HepG2 (cell line): ENCODE measurements around the gene PPFIA4. TPM values are rescaled to one million over a fixed set of nuclear protein-coding genes. Genes with fewer than 3 reads are reported as not detected.

Experiments
- ATAC-seq: fragments of 200-7000 bp; cut with Tn5 transposase; 3 replicates; pipeline ENCODE4 v1.9.1; 2020; ENCODE audit warnings: mild to moderate bottlenecking, moderate library complexity
- BruUV-seq: library from RNA; stranded (reverse); fragments of 400-500 nt; replicated peaks from 2 replicates; lab custom pipeline; 2021; lab: Mats Ljungman, UMichigan
- CTCF ChIA-PET: fragments of 300-600 bp; formaldehyde crosslinking; extraction: SDS; loops from one replicate; lab custom pipeline; 2021; ENCODE audit warnings: low total read pairs, inconsistent platforms, low intra/inter-chr PET ratio; lab: Yijun Ruan, JAX
- POLR2A ChIA-PET: fragments of 350-600 bp; sonication (Branson Sonifier 250); formaldehyde crosslinking; loops from one replicate; lab custom pipeline; 2020; ENCODE audit warnings: antibody characterized with exemption, inconsistent platforms; lab: Yijun Ruan, JAX
- DNase-seq: peaks from one replicate; pipeline ENCODE4 v3.0.0-alpha.2; 2015; ENCODE audit warnings: low spot score
- FAIRE-seq: peaks from 3 replicates; lab custom pipeline; 2011; peaks lifted over from hg19 to GRCh38; lab: Jason Lieb, UNC
- H2AFZ ChIP-seq: one replicate; pipeline ENCODE4 v1.6.1; 2011; ENCODE audit warnings: low read length, inconsistent platforms
- H3K27ac ChIP-seq: fragments of 300-600 bp; 3 replicates; pipeline ENCODE4 v1.8.0; 2011; ENCODE audit warnings: mixed run types, mild to moderate bottlenecking, mixed read lengths, low read length, inconsistent platforms; ENCODE audit not compliant: insufficient read depth; ENCODE audit errors: extremely low read length
- H3K27me3 ChIP-seq, 2 experiments: fragments of 200-600 bp in 1 of 2; 2 replicates in 1 of 2; 3 replicates in 1 of 2; pipeline versions ENCODE4 v1.6.0 to v1.8.0; 2011; ENCODE audit warnings: low read length in 2 of 2, mild to moderate bottlenecking in 2 of 2, moderate library complexity in 2 of 2, inconsistent platforms in 1 of 2; ENCODE audit not compliant: insufficient read depth in 2 of 2, control insufficient read depth in 1 of 2
- H3K36me3 ChIP-seq, 2 experiments: fragments of 200-600 bp in 1 of 2; replicated peaks in 1 of 2; 2 replicates in 1 of 2; 3 replicates in 1 of 2; pipeline versions ENCODE4 v1.5.1 to v1.8.0; 2011; ENCODE audit warnings: low read length in 2 of 2, inconsistent platforms in 1 of 2; ENCODE audit not compliant: insufficient read depth in 2 of 2, control insufficient read depth in 1 of 2
- H3K4me1 ChIP-seq: 2 replicates; pipeline ENCODE4 v1.5.1; 2012; ENCODE audit warnings: low read length, inconsistent platforms; ENCODE audit not compliant: insufficient read depth
- H3K4me2 ChIP-seq: 2 replicates; pipeline ENCODE4 v1.6.0; 2011; ENCODE audit warnings: low read depth, low read length, inconsistent platforms
- H3K4me3 ChIP-seq, 3 experiments: fragments of 200-600 bp in 1 of 3; sonication (generic), shearing (Covaris generic) in 1 of 3; replicated peaks in 1 of 3; 2 replicates each; pipeline ENCODE4 v1.5.1; 2011 to 2016; ENCODE audit warnings: low read length in 3 of 3, inconsistent platforms in 2 of 3, low read depth in 2 of 3, mild to moderate bottlenecking in 2 of 3, control low read depth in 1 of 3, mixed read lengths in 1 of 3; ENCODE audit not compliant: insufficient read depth in 1 of 3
- H3K79me2 ChIP-seq: one replicate; pipeline ENCODE4 v1.6.1; 2011; ENCODE audit warnings: low read length, inconsistent platforms; ENCODE audit not compliant: insufficient read depth
- H3K9ac ChIP-seq: 2 replicates; pipeline ENCODE4 v1.6.0; 2011; ENCODE audit warnings: mild to moderate bottlenecking, low read depth, low read length, inconsistent platforms; ENCODE audit not compliant: insufficient read depth
- H3K9me3 ChIP-seq: 2 replicates; pipeline ENCODE4 v1.5.1; 2012; ENCODE audit warnings: mild to moderate bottlenecking, low read length
- H4K20me1 ChIP-seq: 2 replicates; pipeline ENCODE4 v1.6.0; 2011; ENCODE audit warnings: inconsistent platforms, mild to moderate bottlenecking, low read length, moderate library complexity; ENCODE audit not compliant: insufficient read depth
- JUND ChIP-seq: sonication (generic); formaldehyde crosslinking; IDR thresholded peaks from 2 replicates; pipeline ENCODE4 v1.8.0; 2022; ENCODE audit warnings: mild to moderate bottlenecking, missing genetic modification reagents
- LRRFIP1 ChIP-seq: sonication (generic); formaldehyde crosslinking; conservative IDR thresholded peaks from 2 replicates; pipeline ENCODE4 v1.4.0; 2020; ENCODE audit warnings: missing genetic modification reagents
- MEIS2 ChIP-seq: sonication (generic); formaldehyde crosslinking; IDR thresholded peaks from 2 replicates; pipeline ENCODE4 v1.9.0; 2021; ENCODE audit warnings: mild to moderate bottlenecking, missing genetic modification reagents
- NFIC ChIP-seq: IDR thresholded peaks from 2 replicates; pipeline ENCODE4 v1.6.1; 2012; ENCODE audit warnings: mild to moderate bottlenecking, low read length, inconsistent platforms
- RXRA ChIP-seq: sonication (generic); formaldehyde crosslinking; IDR thresholded peaks from 2 replicates; pipeline ENCODE4 v1.5.1; 2020; ENCODE audit warnings: missing genetic modification reagents
- TCF12 ChIP-seq, 2 experiments: fragments of 450-650 bp in 1 of 2; sonication (generic) in 1 of 2; formaldehyde crosslinking in 1 of 2; IDR thresholded peaks; 2 replicates each; pipeline versions ENCODE4 v1.6.1 to v1.8.0; 2017 to 2022; ENCODE audit warnings: antibody characterized with exemption in 1 of 2, mild to moderate bottlenecking in 1 of 2, missing genetic modification reagents in 1 of 2, moderate library complexity in 1 of 2
- TOE1 ChIP-seq: sonication (generic); formaldehyde crosslinking; IDR thresholded peaks from 2 replicates; pipeline ENCODE4 v1.4.0; 2020; ENCODE audit warnings: mild to moderate bottlenecking, missing genetic modification reagents
- ZBTB20 ChIP-seq: sonication (generic); formaldehyde crosslinking; IDR thresholded peaks from 2 replicates; pipeline ENCODE4 v1.8.1; 2023; ENCODE audit warnings: missing genetic modification reagents, low read depth, mild to moderate bottlenecking, borderline replicate concordance
- ZNF260 ChIP-seq: sonication (generic); formaldehyde crosslinking; IDR thresholded peaks from 2 replicates; pipeline ENCODE4 v1.4.0; 2020; ENCODE audit warnings: missing genetic modification reagents, low read depth, mild to moderate bottlenecking, borderline replicate concordance
- ZSCAN22 ChIP-seq: sonication (generic); formaldehyde crosslinking; IDR thresholded peaks from 2 replicates; pipeline ENCODE4 v1.4.0; 2020; ENCODE audit warnings: mild to moderate bottlenecking, missing genetic modification reagents
- WGBS: methylation state at CpG from one replicate; pipeline ENCODE4 v1.1.6; 2017; ENCODE audit warnings: low lambda C conversion rate; 5-methylcytosine and 5-hydroxymethylcytosine counted together
- in situ Hi-C: cut with HindIII; loops from 2 replicates; pipeline ENCODE4 v1.10.0; 2017; ENCODE audit warnings: low pct_unique_long_range_greater_than_20kb; ENCODE audit not compliant: extremely low pct_ligation_motif_present
- intact Hi-C: fragments of 100-400 bp; cut with micrococcal nuclease; formaldehyde crosslinking; loops from one replicate; pipeline ENCODE4 v1.10.0; 2022; ENCODE audit not compliant: unreplicated experiment
- polyA plus RNA-seq, 8 experiments: library from polyadenylated mRNA; depleted of rRNA in 3 of 8; stranded (reverse) in 7 of 8; unstranded in 1 of 8; fragments of >200 nt; fragmentation: Illumina TruSeq in 4 of 8; extraction: Trizol in 4 of 8; gene quantifications; 2 replicates each; pipeline versions ENCODE4 v1.2.1 to v1.2.3, GENCODE V29; 2011 to 2016; ENCODE audit warnings: low read depth in 4 of 8, missing spikeins in 1 of 8, mixed read lengths in 1 of 8; ENCODE audit not compliant: insufficient read depth in 1 of 8
- total RNA-seq, 5 experiments: library from RNA; depleted of rRNA; stranded (reverse); fragments of >200 nt; fragmentation: Illumina TruSeq; extraction: Trizol; gene quantifications; 2 replicates each; pipeline ENCODE4 v1.2.3, GENCODE V29; 2016; ENCODE audit warnings: low read depth in 1 of 5

Gene PPFIA4
- total and polyA plus RNA-seq, 2 of the 13 experiments (the other 11 are each of a cell fraction or from before 2014, with no cell fraction given): 6.4 TPM; not detected in 1

GRCh38 chr1:203060115-203060514 is 33.8 kb downstream of the PPFIA4 start:
- Histone ChIP-seq H3K79me2 (no peaks in the 10 kb centered on the region), H2AFZ (no peak overlapping the region), H3K9ac (no peak overlapping the region), H3K4me1 (peaks cover 10% of the 10 kb centered on the region), H3K27ac (no peak overlapping the region), H3K4me2 (no peak overlapping the region), H3K9me3 (no peaks in the 10 kb centered on the region), H4K20me1 (no peaks in the 10 kb centered on the region), H3K36me3 (no peaks in the 10 kb centered on the region), H3K4me3 (no peak overlapping the region), H3K27me3 (peaks cover 0 to 6% of the 10 kb centered on the region in 2 experiments; a peak in 3 of 5 replicates)
- WGBS: 90% methylated on average over 2 of the region's 11 CpGs
- DNase-seq (no peak), FAIRE-seq (no peak), ATAC-seq (no peak)
- POLR2A ChIA-PET: no interaction called here
- in situ Hi-C loops: no loop called here
- BruUV-seq: no TSS peak
- intact Hi-C loops: no loop called here
- TF ChIP-seq TCF12 (IDR thresholded peaks at IDR 0.05): no peak
- no peak for TF ChIP-seq TCF12 (CRISPR knock-in tag; IDR thresholded peaks at IDR 0.05)
- CTCF ChIA-PET: no interaction called here

GRCh38 chr1:203063287-203063686 is 37.0 kb downstream of the PPFIA4 start:
- in situ Hi-C loops: no loop called here
- no peaks in the 10 kb centered on the region for H3K79me2 ChIP-seq
- POLR2A ChIA-PET: no interaction called here
- H3K9ac ChIP-seq: no peak overlapping the region
- ATAC-seq (no peak), FAIRE-seq (no peak), DNase-seq (no peak)
- H2AFZ ChIP-seq: no peak overlapping the region
- H3K27me3 ChIP-seq: peaks cover 0 to 6% of the 10 kb centered on the region in 2 experiments; a peak in 3 of 5 replicates
- H3K27ac ChIP-seq: no peak overlapping the region
- no TSS peak for BruUV-seq
- intact Hi-C loops: no loop called here
- no peaks in the 10 kb centered on the region for H3K36me3 ChIP-seq
- no peaks in the 10 kb centered on the region for H4K20me1 ChIP-seq
- whole genome bisulfite sequencing: 56% methylated on average over 8 of the region's 8 CpGs
- CTCF ChIA-PET: no interaction called here
- TF ChIP-seq TOE1: no peak
- no peak for TF ChIP-seq LRRFIP1 (CRISPR knock-in tag)
- TF ChIP-seq JUND (CRISPR knock-in tag): no peak
- TF ChIP-seq MEIS2 (CRISPR knock-in tag): no peak
- no peak for TF ChIP-seq NFIC
- no peak for TF ChIP-seq ZNF260 (CRISPR knock-in tag)
- no peak for TF ChIP-seq ZSCAN22 (CRISPR knock-in tag)
- no peak for TF ChIP-seq RXRA (CRISPR knock-in tag)
- no peak for TF ChIP-seq ZBTB20 (CRISPR knock-in tag)
- H3K4me1 ChIP-seq: peaks cover 10% of the 10 kb centered on the region
- H3K9me3 ChIP-seq: no peaks in the 10 kb centered on the region
- no peak overlapping the region for H3K4me2 ChIP-seq
- H3K4me3 ChIP-seq: no peak overlapping the region
